ENCODE measurements around the gene RBM25.

DNA sequence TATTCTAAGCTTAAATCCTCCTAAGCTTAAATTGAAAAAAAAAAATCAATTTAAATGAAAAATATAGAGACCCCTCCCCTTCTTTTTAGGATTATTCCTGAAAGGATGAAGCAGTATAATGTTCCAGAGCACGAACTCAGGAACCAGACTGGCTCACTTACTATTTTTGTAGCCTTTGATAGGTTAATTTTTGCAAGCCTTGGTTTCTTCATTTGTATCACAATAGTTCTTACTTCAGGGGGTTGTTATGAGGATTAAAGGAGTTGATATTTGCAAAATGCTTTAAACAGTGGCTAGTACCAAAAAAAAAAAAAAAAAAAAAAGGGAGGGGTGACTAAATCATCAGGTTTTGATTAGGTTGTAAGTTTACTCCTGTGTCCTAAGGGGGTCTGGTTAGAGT, 3.1 kb upstream of the RBM25 start:
- TF ChIP-seq CTCF (IDR thresholded peaks at IDR 0.05) (no peak), POLR2A (IDR thresholded peaks at IDR 0.05) (no peak), POLR2AphosphoS5 (IDR thresholded peaks at IDR 0.05) (no peak)
